ENCODE data around the gene HMGB1. TPM values are rescaled to one million over a fixed set of nuclear protein-coding genes. Genes with fewer than 3 reads are reported as not detected.

Gene HMGB1
- total and polyA plus RNA-seq, 2 of the 4 experiments (the other 2 are of a cell fraction): 185 to 276 TPM

- no peak for TF ChIP-seq FOS (IDR thresholded peaks at IDR 0.05; ENCODE audit: low read depth, low read length)
- TF ChIP-seq, protein P1, sequence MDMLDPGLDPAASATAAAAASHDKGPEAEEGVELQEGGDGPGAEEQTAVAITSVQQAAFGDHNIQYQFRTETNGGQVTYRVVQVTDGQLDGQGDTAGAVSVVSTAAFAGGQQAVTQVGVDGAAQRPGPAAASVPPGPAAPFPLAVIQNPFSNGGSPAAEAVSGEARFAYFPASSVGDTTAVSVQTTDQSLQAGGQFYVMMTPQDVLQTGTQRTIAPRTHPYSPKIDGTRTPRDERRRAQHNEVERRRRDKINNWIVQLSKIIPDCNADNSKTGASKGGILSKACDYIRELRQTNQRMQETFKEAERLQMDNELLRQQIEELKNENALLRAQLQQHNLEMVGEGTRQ (IDR thresholded peaks at IDR 0.05; ENCODE audit: low read depth, low read length): no peak
- no peak for TF ChIP-seq POLR2A (IDR thresholded peaks at IDR 0.05; ENCODE audit: low read depth, low read length)
- TF ChIP-seq NFE2L2 (IDR thresholded peaks at IDR 0.05; ENCODE audit: low read depth, low read length): no peak
- TF ChIP-seq RCOR1 (IDR thresholded peaks at IDR 0.05; ENCODE audit: insufficient replicate concordance, low read length): no peak
These were observed 29.8 kb downstream of the HMGB1 start (continued) for GRCh38 chr13:30435911-30436451.
